H7 (cell line): ENCODE measurements around the gene ZNF620. TPM values are rescaled to one million over a fixed set of nuclear protein-coding genes. Genes with fewer than 3 reads are reported as not detected.
"Not testable (repeated sequence)": the region's sequence is repeated elsewhere in the genome, so short reads cannot be mapped to it uniquely, and the experiment has no call there.

Source experiments
- DNase-seq: peaks from one replicate; pipeline ENCODE4 v3.0.0; 2012
- H3K27me3 ChIP-seq: 2 replicates; pipeline ENCODE4 v1.6.0; 2011; ENCODE audit warnings: mild to moderate bottlenecking, low read length; ENCODE audit not compliant: control insufficient read depth, insufficient read depth
- H3K36me3 ChIP-seq: replicated peaks from 2 replicates; pipeline ENCODE4 v1.5.1; 2011; ENCODE audit warnings: low read length; ENCODE audit not compliant: control insufficient read depth, insufficient read depth
- H3K4me3 ChIP-seq: 2 replicates; pipeline ENCODE4 v1.5.1; 2011; ENCODE audit warnings: low read depth, mild to moderate bottlenecking, control low read depth, low read length, moderate library complexity; ENCODE audit not compliant: insufficient read depth
- total RNA-seq: library from RNA; depleted of rRNA; stranded (reverse); fragments of >200 nt; shearing (Covaris generic); gene quantifications from 2 replicates; pipeline ENCODE4 v1.2.3, GENCODE V29; 2014; rRNA removed

ZNF620 gene
- total RNA-seq, 1 experiment from 2014 or later, result 5.6 TPM

GRCh38 chr3:40523781-40524180, 17.9 kb downstream of the ZNF620 start:
- no peak for DNase-seq
- no peak overlapping the region for H3K4me3 ChIP-seq
- no peaks in the 10 kb centered on the region for H3K27me3 ChIP-seq
- H3K36me3 ChIP-seq, result peaks cover 2% of the 10 kb centered on the region

GRCh38 chr3:40524222-40524567, 18.4 kb downstream of the ZNF620 start:
- DNase-seq, result no peak
- H3K36me3 ChIP-seq, result peaks cover 2% of the 10 kb centered on the region
- H3K4me3 ChIP-seq, result peak overlapping the region; percentile 92
- no peaks in the 10 kb centered on the region for H3K27me3 ChIP-seq

GRCh38 chr3:40524568-40525285, 18.9 kb downstream of the ZNF620 start, which contains the start of gene ZNF621:
Gene ZNF621, plus strand, starts transcription at chr3:40524960. Its CDS starts 881 bp downstream, at chr3:40525841.
- peak; percentile 96 for DNase-seq
- H3K36me3 ChIP-seq, result peaks cover 2% of the 10 kb centered on the region
- peak within 1 kb of the TSS; percentile 92 for H3K4me3 ChIP-seq
- H3K27me3 ChIP-seq, result no peaks in the 10 kb centered on the region

GRCh38 chr3:40528426-40528825, 22.6 kb downstream of the ZNF620 start:
- peaks cover 18% of the 10 kb centered on the region for H3K36me3 ChIP-seq
- no peak overlapping the region for H3K4me3 ChIP-seq
- no peak for DNase-seq
- H3K27me3 ChIP-seq, result no peaks in the 10 kb centered on the region

GRCh38 chr3:40532252-40532651, 26.4 kb downstream of the ZNF620 start:
- no peaks in the 10 kb centered on the region for H3K27me3 ChIP-seq
- H3K4me3 ChIP-seq, result no peak overlapping the region
- H3K36me3 ChIP-seq, result peaks cover 21% of the 10 kb centered on the region
- no peak for DNase-seq

- no peak overlapping the region for H3K4me3 ChIP-seq
- no peak for DNase-seq
- H3K36me3 ChIP-seq, result peaks cover 19% of the 10 kb centered on the region
- no peaks in the 10 kb centered on the region for H3K27me3 ChIP-seq
These were observed 28.4 kb downstream of the ZNF620 start for GRCh38 chr3:40534283-40534682.

GRCh38 chr3:40546816-40547215, 41.0 kb downstream of the ZNF620 start:
- no peaks in the 10 kb centered on the region for H3K36me3 ChIP-seq
- H3K27me3 ChIP-seq, result no peaks in the 10 kb centered on the region
- no peak for DNase-seq
- H3K4me3 ChIP-seq, result no peak overlapping the region

GRCh38 chr3:40550167-40550566, 44.3 kb downstream of the ZNF620 start:
- H3K27me3 ChIP-seq, result no peaks in the 10 kb centered on the region
- no peak for DNase-seq
- no peaks in the 10 kb centered on the region for H3K36me3 ChIP-seq
- H3K4me3 ChIP-seq, result no peak overlapping the region

GRCh38 chr3:40557575-40558161, 51.8 kb downstream of the ZNF620 start:
- no peak for DNase-seq
- Histone ChIP-seq H3K27me3 (no peaks in the 10 kb centered on the region), H3K36me3 (no peaks in the 10 kb centered on the region), H3K4me3 (no peak overlapping the region)

- H3K27me3 ChIP-seq, H3K4me3 ChIP-seq, H3K36me3 ChIP-seq, DNase-seq: not testable (repeated sequence)
These were observed 56.6 kb downstream of the ZNF620 start for GRCh38 chr3:40562482-40562881.

- DNase-seq, result not testable (repeated sequence)
These were observed 59.8 kb downstream of the ZNF620 start for GRCh38 chr3:40565629-40566028.

GRCh38 chr3:40566694-40567093, 60.9 kb downstream of the ZNF620 start:
- DNase-seq, result no peak

More at GRCh38 chr3:40565629-40566028, 59.8 kb downstream of the ZNF620 start:
- H3K27me3 ChIP-seq, H3K4me3 ChIP-seq, H3K36me3 ChIP-seq: not testable (repeated sequence)

More at GRCh38 chr3:40566694-40567093, 60.9 kb downstream of the ZNF620 start:
- Histone ChIP-seq H3K36me3 (no peaks in the 10 kb centered on the region), H3K4me3 (no peak overlapping the region), H3K27me3 (no peaks in the 10 kb centered on the region)

Other genes starting within 250 kb of the ZNF620 start
- 16.0 and 17.3 TPM in 2 replicates for gene EIF1B, start 196.3 kb upstream of the ZNF620 start, total RNA-seq
- 0.30 TPM in 1 of 2 replicates, not detected in the other for gene ENTPD3, start 118.9 kb upstream of the ZNF620 start, total RNA-seq
- 348 and 451 TPM in 2 replicates for gene RPL14, start 48.7 kb upstream of the ZNF620 start, total RNA-seq
- gene ZNF619, start 28.9 kb upstream of the ZNF620 start, total RNA-seq, result 2.2 and 5.3 TPM in 2 replicates
- gene ZNF621, start 18.9 kb downstream of the ZNF620 start, total RNA-seq, result 6.4 and 9.4 TPM in 2 replicates